ENCODE data around the gene KMT2C. TPM values are rescaled to one million over a fixed set of nuclear protein-coding genes. Genes with fewer than 3 reads are reported as not detected.
A peak's percentile ranks its signal among the peaks of the same experiment; 100 is the strongest.

Gene KMT2C
- polyA plus RNA-seq, 3 donors: 35.7 to 38.3 (median 35.9) TPM

DNA sequence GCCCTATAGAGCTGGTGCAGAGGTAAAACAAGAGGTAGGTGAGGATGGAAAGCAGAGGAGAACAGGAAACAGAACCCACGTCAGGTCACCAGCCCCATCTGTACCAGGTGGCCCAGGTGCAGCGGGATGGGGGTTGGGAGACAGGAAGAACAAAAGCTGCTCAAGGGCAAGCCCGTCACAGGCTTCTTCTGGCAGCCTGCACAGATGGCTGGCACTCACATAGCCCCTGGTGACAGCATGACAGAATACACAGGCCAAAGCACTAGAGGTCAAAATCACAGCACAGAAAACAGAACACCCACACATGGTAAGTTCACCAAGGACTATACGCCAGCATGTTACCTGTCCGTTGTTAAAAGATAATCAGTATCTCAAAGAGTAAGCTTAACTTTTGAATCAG lies 283.5 kb downstream of the KMT2C start:
- DNase-seq (ENCODE audit: low read depth in 3 of 3, low spot score in 2 of 3): no peak

DNA sequence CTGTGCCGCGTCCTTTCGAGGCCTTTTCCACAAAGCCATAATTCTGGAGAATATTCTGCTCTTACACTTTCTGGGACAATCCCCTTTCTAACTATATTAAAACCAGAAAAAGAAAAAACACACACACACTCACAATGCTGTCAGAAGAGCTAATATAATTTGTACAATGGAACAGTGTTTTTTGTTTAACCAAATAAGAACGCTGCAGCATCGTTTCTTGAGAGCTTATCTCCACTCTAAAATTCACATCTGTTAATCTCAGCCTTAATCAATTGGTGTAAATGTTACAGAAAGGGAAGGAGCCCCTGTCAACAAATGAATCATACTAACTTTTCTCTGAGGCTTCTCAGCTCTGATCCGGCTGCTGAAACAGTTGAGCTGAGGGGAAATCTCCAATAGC lies 286.4 kb downstream of the KMT2C start:
- DNase-seq (ENCODE audit: low read depth in 3 of 3, low spot score in 2 of 3): no peak

- no peak for DNase-seq (ENCODE audit: low read depth in 3 of 3, low spot score in 2 of 3)
Measured at GRCh38 chr7:152148706-152149105, 287.1 kb downstream of the KMT2C start.

GRCh38 chr7:152145853-152146466 lies 289.8 kb downstream of the KMT2C start:
- peak in 1 of 3 donors; percentile 7 for DNase-seq (ENCODE audit: low read depth in 3 of 3, low spot score in 2 of 3)

- no peak for DNase-seq (ENCODE audit: low read depth in 3 of 3, low spot score in 2 of 3)
Measured at GRCh38 chr7:152144557-152145245, 291.1 kb downstream of the KMT2C start.

DNA sequence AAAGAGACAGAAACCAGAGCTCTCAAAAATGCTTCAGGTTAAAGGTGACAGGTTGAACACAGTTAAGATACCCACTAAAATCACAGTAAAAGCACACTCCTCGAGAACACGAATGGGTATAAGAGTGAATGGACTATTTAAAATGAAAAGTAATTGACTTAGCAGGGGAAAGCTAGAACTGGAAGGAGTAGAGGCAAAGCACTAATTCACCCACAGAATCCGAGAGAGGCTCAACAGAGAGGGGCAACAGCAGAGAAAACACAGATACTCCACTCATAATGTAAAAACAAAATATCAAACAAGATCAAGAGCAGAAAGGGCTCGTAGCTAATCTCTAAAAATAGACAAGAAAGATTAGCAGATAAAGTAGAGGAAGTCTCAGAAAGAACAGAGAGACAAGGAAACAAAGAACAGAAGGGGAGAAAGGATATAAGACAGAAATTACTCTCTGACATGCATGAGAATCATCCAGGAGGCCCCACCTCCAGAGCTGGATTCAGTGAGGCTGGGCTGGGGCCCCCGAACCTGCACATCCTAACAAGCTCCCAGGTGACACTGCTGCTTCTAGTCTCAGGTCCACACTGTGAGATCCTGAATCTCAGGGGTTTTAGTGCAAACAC lies 292.7 kb downstream of the KMT2C start:
- no peak for DNase-seq (ENCODE audit: low read depth in 3 of 3, low spot score in 2 of 3)

DNA sequence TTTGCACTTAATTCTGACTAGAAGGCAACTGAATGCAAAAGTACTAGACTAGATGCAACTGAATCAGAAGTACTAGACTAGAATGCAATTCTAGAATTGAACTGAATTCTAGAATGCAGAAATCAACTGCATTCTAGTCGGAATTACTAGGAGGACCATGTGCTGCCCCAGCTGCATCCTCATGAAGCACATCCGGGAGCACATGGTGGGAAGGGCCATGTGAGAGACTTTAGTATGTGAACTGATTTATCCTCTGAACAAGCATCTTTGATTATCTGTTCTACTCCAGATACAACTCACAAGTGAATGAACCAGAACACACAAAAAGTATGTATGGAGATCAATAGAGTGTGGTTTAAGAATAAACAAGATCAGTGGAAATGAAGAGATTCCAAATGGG lies 295.2 kb downstream of the KMT2C start:
- no peak for DNase-seq (ENCODE audit: low read depth in 3 of 3, low spot score in 2 of 3)

DNA sequence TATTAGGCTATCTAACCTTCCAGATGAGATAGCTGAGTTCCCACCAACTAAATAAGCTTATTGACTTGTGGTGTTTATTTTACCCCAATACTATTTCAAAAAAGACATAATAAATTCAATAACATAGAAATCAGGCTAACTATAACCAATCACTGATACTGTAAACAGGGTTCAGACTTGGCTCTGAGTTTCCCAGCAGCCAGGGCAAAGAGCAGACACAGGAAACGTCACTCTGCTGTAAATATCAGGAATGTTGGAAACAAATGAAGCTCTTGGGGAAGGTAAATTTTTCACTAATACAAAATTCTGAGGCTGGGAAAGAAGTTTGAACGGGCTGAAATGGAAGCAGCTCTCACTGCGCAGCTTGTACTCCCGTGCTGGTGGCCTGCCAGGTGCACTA lies 295.7 kb downstream of the KMT2C start:
- DNase-seq (ENCODE audit: low read depth in 3 of 3, low spot score in 2 of 3): no peak

DNA sequence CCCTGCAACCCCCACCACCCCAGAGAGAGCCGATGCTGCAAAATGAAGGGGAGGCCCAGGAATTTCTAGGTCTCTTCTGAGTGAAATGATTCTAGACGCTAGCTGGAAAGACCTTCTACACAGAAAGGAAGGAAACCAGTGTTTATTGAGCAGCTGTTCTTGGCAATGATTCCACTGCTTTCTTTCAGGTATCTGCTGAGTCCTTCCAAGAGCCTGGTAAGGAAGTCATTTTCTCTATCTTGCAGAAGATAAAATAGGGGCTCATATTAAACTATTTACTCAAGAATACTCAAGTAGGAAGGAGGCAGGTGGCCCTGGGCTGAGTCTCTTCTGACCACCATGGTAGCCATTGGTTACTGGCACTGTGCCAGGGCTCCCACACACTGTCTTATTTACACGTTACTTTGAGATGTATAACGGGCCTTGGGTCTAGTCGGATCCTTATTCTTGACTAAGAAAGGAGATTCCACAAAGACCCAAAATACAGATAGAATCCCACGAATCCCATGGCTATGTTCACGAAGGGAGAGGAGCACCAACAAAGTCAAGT lies 298.3 kb downstream of the KMT2C start:
- DNase-seq (ENCODE audit: low read depth in 3 of 3, low spot score in 2 of 3): no peak

- DNase-seq (ENCODE audit: low read depth in 3 of 3, low spot score in 2 of 3): peak in 2 of 3 donors; percentile 19 to 29
Measured at GRCh38 chr7:152136686-152137085, 299.1 kb downstream of the KMT2C start.

DNA sequence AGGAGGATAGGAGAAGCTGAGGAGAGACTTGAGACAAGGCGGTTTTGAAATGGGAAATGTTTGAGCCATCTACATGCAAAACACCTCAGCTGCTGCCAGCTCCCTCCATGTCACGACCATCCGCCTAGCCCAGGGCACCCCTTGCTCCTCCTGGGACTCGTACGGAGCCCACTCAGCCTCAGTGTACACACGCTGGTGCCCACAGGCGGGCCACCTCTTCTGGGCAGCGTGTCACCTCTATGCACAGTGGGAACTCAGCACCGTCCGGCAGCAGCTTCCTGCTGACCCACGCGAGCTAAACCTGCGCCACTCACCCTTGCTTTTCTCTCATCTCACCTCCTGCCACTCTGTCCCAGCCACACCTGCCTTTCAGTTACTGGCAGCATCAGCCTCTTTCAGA lies 302.0 kb downstream of the KMT2C start:
- no peak for DNase-seq (ENCODE audit: low read depth in 3 of 3, low spot score in 2 of 3)

- DNase-seq (ENCODE audit: low read depth in 3 of 3, low spot score in 2 of 3): no peak
Measured at GRCh38 chr7:152132812-152133211, 303.0 kb downstream of the KMT2C start.

DNA sequence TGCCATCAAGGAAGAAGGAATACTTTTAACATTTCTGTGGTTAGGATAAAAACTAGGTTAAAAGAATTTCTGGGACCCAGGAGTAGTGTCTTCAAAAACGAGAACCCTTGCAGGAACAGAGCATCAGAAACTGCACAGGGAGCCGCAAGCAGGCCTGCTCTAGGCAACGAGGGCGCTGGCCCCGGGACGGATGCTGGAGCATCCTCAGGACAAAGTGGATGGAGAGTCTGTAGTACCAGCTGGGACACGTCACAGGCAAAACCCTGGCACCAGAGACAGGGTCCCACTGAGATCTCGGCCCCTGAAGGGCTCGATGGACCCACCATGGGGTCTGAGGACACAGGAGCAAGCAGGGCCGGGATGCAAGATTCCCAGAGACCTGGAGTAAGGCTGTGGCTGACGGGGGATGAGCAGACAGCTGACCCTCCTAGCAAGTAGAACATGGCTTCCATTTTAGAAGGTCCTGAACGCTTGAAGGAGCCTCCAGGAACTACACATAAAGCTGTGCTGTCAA lies 303.8 kb downstream of the KMT2C start:
- DNase-seq (ENCODE audit: low read depth in 3 of 3, low spot score in 2 of 3): no peak

DNA sequence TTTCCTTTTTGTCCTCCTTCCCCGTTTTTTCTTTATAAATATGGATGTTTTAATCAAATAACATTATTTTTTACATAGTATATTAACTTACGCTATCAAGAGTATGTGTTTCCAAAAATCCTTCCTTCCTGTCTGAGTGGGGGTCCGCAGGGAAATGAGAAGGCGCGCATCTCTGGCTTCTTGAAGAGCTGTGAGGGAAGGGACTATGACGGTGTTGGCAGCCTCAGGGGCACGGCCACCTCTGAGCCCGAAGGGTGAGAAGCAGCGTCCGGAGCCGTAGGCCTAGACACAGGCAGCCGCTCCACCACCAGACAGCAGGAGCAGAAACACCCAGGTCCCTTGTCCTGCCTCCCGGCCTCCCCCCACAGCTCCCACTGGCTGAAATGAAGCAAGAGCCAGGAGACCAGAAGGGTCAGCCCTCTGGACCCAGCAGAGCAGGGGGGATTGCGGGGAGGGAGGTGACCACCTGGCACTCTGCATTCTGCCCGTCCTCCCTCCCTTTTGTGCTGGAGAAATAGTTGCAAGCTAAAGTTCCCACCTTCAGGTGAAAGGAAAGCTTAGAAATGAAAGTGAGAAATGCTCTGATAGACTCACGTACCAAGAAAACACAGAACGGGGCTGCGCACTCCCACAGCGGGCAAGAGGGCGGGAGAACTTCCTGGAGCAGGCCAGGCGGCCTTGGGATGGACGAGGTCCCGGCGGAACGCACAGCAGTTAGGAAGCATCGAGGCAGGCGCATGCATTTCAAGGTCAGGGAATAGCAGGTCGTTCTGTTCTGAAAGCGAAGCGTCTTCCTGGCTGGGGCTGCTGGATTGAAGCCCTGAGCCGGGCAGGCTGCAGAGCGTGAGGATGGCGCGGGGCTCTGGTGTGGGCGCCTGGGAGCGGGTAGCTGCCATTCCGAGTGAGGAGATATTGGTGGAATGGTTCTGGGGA lies 304.9 kb downstream of the KMT2C start:
- DNase-seq (ENCODE audit: low read depth in 3 of 3, low spot score in 2 of 3): no peak

- no peak for DNase-seq (ENCODE audit: low read depth in 3 of 3, low spot score in 2 of 3)
Measured at GRCh38 chr7:152129682-152130081, 306.1 kb downstream of the KMT2C start.

DNA sequence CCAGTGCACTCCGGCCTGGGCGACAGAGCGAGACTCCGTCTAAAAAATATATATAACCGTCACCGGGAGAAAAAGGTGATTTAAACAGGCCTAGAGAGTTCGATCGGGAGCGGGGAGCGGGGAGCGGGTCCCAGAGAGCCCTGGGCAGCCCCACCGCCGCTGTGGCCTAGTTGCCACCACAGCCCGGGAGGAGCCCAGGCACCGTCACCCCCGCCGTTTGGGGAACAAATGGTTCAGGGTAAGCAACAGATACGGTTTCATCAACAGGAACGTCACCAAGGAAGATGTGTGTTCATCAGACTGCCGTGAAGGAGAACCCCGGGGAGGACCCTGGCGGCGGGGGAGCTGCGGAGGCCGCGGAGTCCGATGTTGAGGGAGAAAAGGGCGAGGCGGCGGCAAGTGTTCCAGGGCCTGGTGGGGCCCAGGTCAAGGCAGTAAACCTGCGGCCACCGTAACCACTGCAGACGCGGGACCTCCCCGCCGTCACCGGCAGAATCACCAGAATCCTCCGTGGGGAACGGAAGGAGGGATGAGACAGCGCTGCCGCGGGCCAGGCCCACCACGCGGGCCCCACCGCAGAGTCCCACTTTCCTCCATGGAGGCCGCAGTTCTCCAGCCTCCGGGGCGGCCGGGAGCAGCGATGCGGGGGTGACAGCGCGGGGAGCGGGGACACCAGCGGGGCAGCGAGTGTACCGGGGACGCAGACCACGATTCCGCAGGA lies 306.9 kb downstream of the KMT2C start:
- DNase-seq (ENCODE audit: low read depth in 3 of 3, low spot score in 2 of 3): no peak

GRCh38 chr7:152128252-152128651 lies 307.6 kb downstream of the KMT2C start:
- no peak for DNase-seq (ENCODE audit: low read depth in 3 of 3, low spot score in 2 of 3)

DNA sequence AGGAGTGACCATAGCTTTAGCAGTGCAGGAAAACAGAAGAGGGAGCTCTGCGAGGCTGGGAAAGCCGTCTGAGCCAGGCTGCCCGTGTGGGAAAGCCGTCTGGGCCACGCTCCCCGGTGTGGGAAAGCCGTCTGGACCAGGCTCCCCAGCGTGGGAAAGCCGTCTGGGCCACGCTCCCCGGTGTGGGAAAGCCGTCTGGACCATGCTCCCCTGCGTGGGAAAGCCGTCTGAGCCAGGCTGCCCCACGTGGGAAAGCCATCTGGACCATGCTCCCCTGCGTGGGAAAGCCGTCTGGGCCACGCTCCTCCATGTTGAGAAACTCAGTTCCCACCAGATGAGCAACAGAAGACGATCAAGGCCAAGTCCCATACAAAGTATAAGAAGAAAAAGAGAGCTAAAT lies 308.6 kb downstream of the KMT2C start:
- DNase-seq (ENCODE audit: low read depth in 3 of 3, low spot score in 2 of 3): no peak

GRCh38 chr7:152126741-152127140 lies 309.1 kb downstream of the KMT2C start:
- no peak for DNase-seq (ENCODE audit: low read depth in 3 of 3, low spot score in 2 of 3)

- DNase-seq (ENCODE audit: low read depth in 3 of 3, low spot score in 2 of 3): no peak
Measured at GRCh38 chr7:152122540-152122939, 313.3 kb downstream of the KMT2C start.

Data from right renal cortex interstitium (tissue), 3 donors.